Epithelial cell of esophagus (primary cell): ENCODE results near the gene C12orf50.
A peak's percentile ranks its signal among the peaks of the same experiment; 100 is the strongest.

Source experiments
- DNase-seq: peaks from one replicate; pipeline ENCODE4 v3.0.0; 2010; ENCODE audit warnings: low read depth
- H3K4me3 ChIP-seq: 2 replicates; pipeline ENCODE4 v1.5.1; 2011; ENCODE audit warnings: mild to moderate bottlenecking, low read length, control low read depth
- CTCF ChIP-seq: IDR thresholded peaks from 2 replicates; pipeline ENCODE4 v1.5.1; 2011; ENCODE audit warnings: low read depth, mild to moderate bottlenecking, low read length, control low read depth, inconsistent platforms; ENCODE audit not compliant: insufficient read depth; ENCODE audit errors: missing control alignments

The C12orf50 gene

DNA sequence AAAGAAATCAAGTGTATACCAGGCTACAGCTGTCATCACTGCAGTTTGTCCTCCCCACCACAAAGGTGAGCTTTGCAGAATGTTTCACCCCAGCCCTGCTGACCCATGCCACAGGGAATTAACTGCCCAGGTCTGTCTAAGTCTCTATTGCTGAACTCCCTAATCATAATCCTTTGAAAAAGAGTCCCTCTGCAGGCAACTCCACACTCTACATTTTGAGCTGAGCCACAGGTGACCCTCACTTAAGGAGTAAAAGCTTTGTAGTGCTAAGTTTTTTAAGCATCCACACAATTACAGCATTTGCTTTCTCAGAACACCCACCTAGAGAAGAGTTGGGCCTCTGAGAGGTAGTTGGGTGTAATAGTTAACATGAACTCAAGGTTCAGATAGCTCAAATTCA is 90.0 kb downstream of the C12orf50 start:
- no peak for TF ChIP-seq CTCF

GRCh38 chr12:87935216-87935615 is 94.0 kb downstream of the C12orf50 start:
- DNase-seq, result peak; percentile 63
- no peak for TF ChIP-seq CTCF
- H3K4me3 ChIP-seq, result no peak overlapping the region

More for the DNA sequence above, 90.0 kb downstream of the C12orf50 start:
- no peak for DNase-seq
- no peak overlapping the region for H3K4me3 ChIP-seq

- no peak for TF ChIP-seq CTCF
- no peak for DNase-seq
Measured at GRCh38 chr12:87933991-87934390, 95.2 kb downstream of the C12orf50 start.

DNA sequence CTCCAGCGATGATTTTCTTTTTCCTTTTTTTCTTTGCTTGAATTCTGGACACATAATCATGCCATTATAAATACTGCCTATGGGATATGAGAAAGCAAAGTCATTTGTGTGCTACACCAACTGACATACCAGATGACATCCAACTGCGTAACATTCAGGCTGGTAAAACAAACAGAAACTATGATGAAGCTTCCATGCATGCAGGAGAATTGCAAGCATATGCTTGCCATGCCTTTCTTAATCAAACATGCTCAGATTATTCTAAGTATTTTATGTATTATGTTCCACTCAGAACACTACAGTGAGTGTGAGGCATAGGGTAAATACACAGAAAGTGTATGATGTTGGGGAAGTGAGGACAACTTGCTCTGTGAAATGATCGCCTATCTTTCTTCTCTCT is 97.4 kb downstream of the C12orf50 start:
- DNase-seq, result peak; percentile 95

More at GRCh38 chr12:87933991-87934390, 95.2 kb downstream of the C12orf50 start:
- H3K4me3 ChIP-seq, result no peak overlapping the region

DNA sequence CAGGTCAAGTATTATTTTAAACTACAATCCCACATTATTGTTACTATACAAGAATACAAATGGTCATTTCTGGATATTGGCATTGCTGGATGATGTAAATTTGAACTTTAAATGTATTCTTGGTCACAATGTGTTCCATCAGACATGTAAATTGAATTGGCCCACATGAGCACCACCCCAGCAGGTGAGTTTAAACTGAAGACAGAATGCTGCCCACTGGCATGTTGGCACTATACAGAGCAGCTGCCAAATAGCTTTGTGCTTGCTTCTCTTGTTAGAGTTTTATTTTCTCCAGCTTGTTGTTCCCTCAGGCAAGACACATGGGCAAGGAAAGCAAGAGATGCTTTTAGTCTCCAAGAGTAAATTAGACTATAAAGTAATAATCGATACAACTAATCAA is 98.6 kb downstream of the C12orf50 start:
- no peak for DNase-seq
- TF ChIP-seq CTCF, result no peak
- H3K4me3 ChIP-seq, result no peak overlapping the region

More for the DNA sequence above, 97.4 kb downstream of the C12orf50 start:
- H3K4me3 ChIP-seq, result no peak overlapping the region
- no peak for TF ChIP-seq CTCF
